ENCODE results near the gene THUMPD3. TPM values are rescaled to one million over a fixed set of nuclear protein-coding genes. Genes with fewer than 3 reads are reported as not detected.

Gene THUMPD3
- total and polyA plus RNA-seq, 2 donors (not counting 1 experiment from before 2014, with no cell fraction given), result 57.8 to 59.9 TPM

GRCh38 chr3:9347081-9347480, 15.8 kb upstream of the THUMPD3 start:
- Histone ChIP-seq H2AFZ (ENCODE audit: low read length) (no peak overlapping the region), H3K27ac (ENCODE audit: insufficient read depth, low read length) (peak overlapping the region; percentile 33)
- DNase-seq (ENCODE audit: low read depth in 2 of 2), result peak; percentile 15 to 80

GRCh38 chr3:9347887-9348286, 15.0 kb upstream of the THUMPD3 start:
- peaks cover 23% of the 10 kb centered on the region for H3K4me1 ChIP-seq (ENCODE audit: control insufficient read depth, extremely low read depth, insufficient read depth, low read length)
- no peaks in the 10 kb centered on the region for H3K36me3 ChIP-seq (ENCODE audit: control insufficient read depth, insufficient read depth, low read length)
- H2AFZ ChIP-seq (ENCODE audit: low read length), result no peak overlapping the region
- DNase-seq (ENCODE audit: low read depth in 2 of 2), result peak; percentile 47 to 97
- no peak overlapping the region for H3K4me2 ChIP-seq (ENCODE audit: extremely low read depth, insufficient read depth, low read length)
- no peak overlapping the region for H3K4me3 ChIP-seq (replicated peaks in 1 of 4; ENCODE audit: control extremely low read depth in 1 of 4, insufficient read depth in 1 of 4, low read depth in 3 of 4, low read length in 4 of 4)
- no peaks in the 10 kb centered on the region for H3K79me2 ChIP-seq (ENCODE audit: control insufficient read depth, insufficient read depth, low read length)
- H3K9me3 ChIP-seq (ENCODE audit: control insufficient read depth, insufficient read depth, low read depth, low read length), result no peaks in the 10 kb centered on the region
- TF ChIP-seq CTCF (conservative IDR thresholded peaks at IDR 0.05 in 1 of 2, IDR thresholded peaks at IDR 0.05 in 1 of 2; ENCODE audit: low read depth in 1 of 2, low read length in 2 of 2) (no peak), EZH2 (IDR thresholded peaks at IDR 0.05; ENCODE audit: low read length, missing control alignments) (no peak)
- H4K20me1 ChIP-seq (ENCODE audit: control insufficient read depth, extremely low read depth, insufficient read depth, low read length), result no peaks in the 10 kb centered on the region
- H3K27me3 ChIP-seq (ENCODE audit: control insufficient read depth, insufficient read depth, low read length), result no peaks in the 10 kb centered on the region
- H3K9ac ChIP-seq (ENCODE audit: insufficient read depth, low read length), result no peak overlapping the region
- H3K27ac ChIP-seq (ENCODE audit: insufficient read depth, low read length), result peak overlapping the region; percentile 33

More at GRCh38 chr3:9347081-9347480, 15.8 kb upstream of the THUMPD3 start:
- no peak overlapping the region for H3K4me3 ChIP-seq (replicated peaks in 1 of 4; ENCODE audit: control extremely low read depth in 1 of 4, insufficient read depth in 1 of 4, low read depth in 3 of 4, low read length in 4 of 4)
- no peaks in the 10 kb centered on the region for H3K27me3 ChIP-seq (ENCODE audit: control insufficient read depth, insufficient read depth, low read length)
- no peaks in the 10 kb centered on the region for H4K20me1 ChIP-seq (ENCODE audit: control insufficient read depth, extremely low read depth, insufficient read depth, low read length)
- H3K4me2 ChIP-seq (ENCODE audit: extremely low read depth, insufficient read depth, low read length), result no peak overlapping the region
- H3K79me2 ChIP-seq (ENCODE audit: control insufficient read depth, insufficient read depth, low read length), result no peaks in the 10 kb centered on the region
- H3K36me3 ChIP-seq (ENCODE audit: control insufficient read depth, insufficient read depth, low read length), result no peaks in the 10 kb centered on the region
- no peaks in the 10 kb centered on the region for H3K9me3 ChIP-seq (ENCODE audit: control insufficient read depth, insufficient read depth, low read depth, low read length)
- H3K4me1 ChIP-seq (ENCODE audit: control insufficient read depth, extremely low read depth, insufficient read depth, low read length), result peaks cover 23% of the 10 kb centered on the region
- TF ChIP-seq EZH2 (IDR thresholded peaks at IDR 0.05; ENCODE audit: low read length, missing control alignments) (no peak), CTCF (conservative IDR thresholded peaks at IDR 0.05 in 1 of 2, IDR thresholded peaks at IDR 0.05 in 1 of 2; ENCODE audit: low read depth in 1 of 2, low read length in 2 of 2) (no peak)
- H3K9ac ChIP-seq (ENCODE audit: insufficient read depth, low read length), result no peak overlapping the region

GRCh38 chr3:9349321-9350117, 13.3 kb upstream of the THUMPD3 start:
- Histone ChIP-seq H3K4me2 (ENCODE audit: extremely low read depth, insufficient read depth, low read length) (peak overlapping the region; percentile 19), H3K9ac (ENCODE audit: insufficient read depth, low read length) (no peak overlapping the region), H2AFZ (ENCODE audit: low read length) (no peak overlapping the region), H4K20me1 (ENCODE audit: control insufficient read depth, extremely low read depth, insufficient read depth, low read length) (no peaks in the 10 kb centered on the region), H3K27ac (ENCODE audit: insufficient read depth, low read length) (peak overlapping the region; percentile 59), H3K79me2 (ENCODE audit: control insufficient read depth, insufficient read depth, low read length) (no peaks in the 10 kb centered on the region), H3K36me3 (ENCODE audit: control insufficient read depth, insufficient read depth, low read length) (no peaks in the 10 kb centered on the region), H3K9me3 (ENCODE audit: control insufficient read depth, insufficient read depth, low read depth, low read length) (no peaks in the 10 kb centered on the region), H3K4me3 (replicated peaks in 1 of 4; ENCODE audit: control extremely low read depth in 1 of 4, insufficient read depth in 1 of 4, low read depth in 3 of 4, low read length in 4 of 4) (no peak overlapping the region), H3K27me3 (ENCODE audit: control insufficient read depth, insufficient read depth, low read length) (no peaks in the 10 kb centered on the region), H3K4me1 (ENCODE audit: control insufficient read depth, extremely low read depth, insufficient read depth, low read length) (peaks cover 23% of the 10 kb centered on the region)
- TF ChIP-seq EZH2 (IDR thresholded peaks at IDR 0.05; ENCODE audit: low read length, missing control alignments), result no peak
- no peak for TF ChIP-seq CTCF (conservative IDR thresholded peaks at IDR 0.05 in 1 of 2, IDR thresholded peaks at IDR 0.05 in 1 of 2; ENCODE audit: low read depth in 1 of 2, low read length in 2 of 2)
- peak; percentile 66 to 91 for DNase-seq (ENCODE audit: low read depth in 2 of 2)
